Gastroesophageal sphincter (tissue), 4 donors: ENCODE data around the gene TXNRD1. TPM values are rescaled to one million over a fixed set of nuclear protein-coding genes. Genes with fewer than 3 reads are reported as not detected.
A peak's percentile ranks its signal among the peaks of the same experiment; 100 is the strongest.

Source experiments
- ATAC-seq: fragments of 150-250 bp; one replicate; pipeline ENCODE4 v1.9.1; 2016; ENCODE audit warnings: mild to moderate bottlenecking, moderate library complexity
- H3K27ac ChIP-seq, 4 donors: fragments of 200-600 bp; sonication (generic) in 3 of 4; 1 replicate in 3 of 4; 2 replicates in 1 of 4; pipeline ENCODE4 v1.5.1; 2016 to 2019
- H3K27me3 ChIP-seq: fragments of 200-600 bp; sonication (generic); one replicate; pipeline ENCODE4 v1.5.1; 2019
- H3K36me3 ChIP-seq, 2 donors: fragments of 200-600 bp; sonication (generic); one replicate each; pipeline ENCODE4 v1.5.1; 2019; ENCODE audit warnings: control low read depth in 1 of 2
- H3K4me1 ChIP-seq, 3 donors: fragments of 200-600 bp; sonication (generic); 1 replicate in 2 of 3; 2 replicates in 1 of 3; pipeline ENCODE4 v1.5.1; 2016 to 2019; ENCODE audit warnings: control low read depth in 2 of 3
- H3K4me3 ChIP-seq, 2 donors: fragments of 200-600 bp; sonication (generic); one replicate each; pipeline ENCODE4 v1.5.1; 2019; ENCODE audit warnings: mild to moderate bottlenecking in 1 of 2, moderate library complexity in 1 of 2
- H3K9me3 ChIP-seq, 3 donors: fragments of 200-600 bp; sonication (generic); one replicate each; pipeline ENCODE4 v1.5.1; 2017 to 2019; ENCODE audit warnings: control low read depth in 2 of 3
- EP300 ChIP-seq: sonication (generic); formaldehyde crosslinking; IDR thresholded peaks from one replicate; pipeline ENCODE4 v1.6.1; 2017; ENCODE audit warnings: antibody characterized with exemption, mild to moderate bottlenecking
- POLR2A ChIP-seq, 2 donors: fragments of 450-650 bp; IDR thresholded peaks; one replicate each; pipeline ENCODE4 v1.6.1; 2017; ENCODE audit warnings: antibody characterized with exemption in 2 of 2, mild to moderate bottlenecking in 2 of 2, moderate library complexity in 1 of 2
- POLR2AphosphoS5 ChIP-seq: sonication (generic); formaldehyde crosslinking; IDR thresholded peaks from one replicate; pipeline ENCODE4 v1.6.1; 2017; ENCODE audit warnings: antibody characterized with exemption
- whole genome bisulfite sequencing, 2 donors: methylation state at CpG; one replicate each; pipeline ENCODE4 v1.1.5; 2018; ENCODE audit warnings: low coverage in 1 of 2; 5-methylcytosine and 5-hydroxymethylcytosine counted together
- total RNA-seq, 4 donors: library from RNA; depleted of rRNA; stranded (reverse); fragments of >200 nt; gene quantifications; one replicate each; pipeline ENCODE4 v1.1.0, GENCODE V29; 2016
- TF ChIP-seq, protein P1 (sequence below), 4 experiments: fragments of 200-600 bp in 2 of 4; fragments of 450-650 bp in 2 of 4; sonication (generic) in 1 of 4; IDR thresholded peaks; one replicate each; pipeline ENCODE4 v1.5.1; 2017 to 2019; ENCODE audit warnings: antibody characterized with exemption in 4 of 4, mild to moderate bottlenecking in 2 of 4, moderate library complexity in 2 of 4

Gene TXNRD1
- total RNA-seq, 4 donors from 2014 or later = 230 to 458 (median 305) TPM

DNA sequence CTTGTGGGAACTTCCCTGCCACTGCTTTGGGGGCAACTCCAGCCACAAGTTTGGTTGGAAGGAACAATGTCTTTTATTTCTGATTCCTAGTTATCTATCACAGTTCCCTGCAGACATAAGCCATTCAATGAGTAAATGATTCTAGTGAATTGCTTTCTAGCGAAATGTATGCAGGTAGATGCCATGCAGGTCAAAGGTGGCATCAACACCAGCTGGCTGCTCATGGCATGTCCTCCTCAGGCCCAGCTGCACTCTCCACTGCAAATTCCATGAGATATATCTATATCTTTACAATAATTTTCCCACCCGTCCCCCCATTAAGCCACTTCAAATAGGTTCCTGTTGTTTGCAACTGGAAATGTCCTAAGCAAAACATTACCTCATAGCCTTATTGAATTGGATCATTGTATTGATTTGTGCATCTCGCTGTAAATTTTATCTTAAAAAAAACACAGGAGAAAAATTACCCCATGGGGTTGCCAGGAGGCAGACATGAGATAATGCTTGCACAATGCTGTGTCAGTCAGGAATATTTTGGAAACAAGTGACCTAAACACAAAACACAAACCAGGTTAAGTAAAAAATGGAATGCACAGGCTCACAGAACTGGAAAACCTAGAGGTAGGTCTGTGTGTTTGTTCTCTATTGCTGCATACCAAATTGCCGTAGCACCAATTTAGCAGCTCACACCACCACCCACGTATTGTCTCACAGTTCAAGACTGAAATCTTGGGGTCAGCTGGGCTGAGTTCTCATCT lies 32.8 kb upstream of the TXNRD1 start:
- no peaks in the 10 kb centered on the region for H3K36me3 ChIP-seq
- H3K4me3 ChIP-seq = no peak overlapping the region
- ATAC-seq = no peak
- TF ChIP-seq EP300 = no peak
- no peak for TF ChIP-seq POLR2A (IDR thresholded peaks at IDR 0.05)
- TF ChIP-seq POLR2AphosphoS5 = no peak
- TF ChIP-seq, protein P1, sequence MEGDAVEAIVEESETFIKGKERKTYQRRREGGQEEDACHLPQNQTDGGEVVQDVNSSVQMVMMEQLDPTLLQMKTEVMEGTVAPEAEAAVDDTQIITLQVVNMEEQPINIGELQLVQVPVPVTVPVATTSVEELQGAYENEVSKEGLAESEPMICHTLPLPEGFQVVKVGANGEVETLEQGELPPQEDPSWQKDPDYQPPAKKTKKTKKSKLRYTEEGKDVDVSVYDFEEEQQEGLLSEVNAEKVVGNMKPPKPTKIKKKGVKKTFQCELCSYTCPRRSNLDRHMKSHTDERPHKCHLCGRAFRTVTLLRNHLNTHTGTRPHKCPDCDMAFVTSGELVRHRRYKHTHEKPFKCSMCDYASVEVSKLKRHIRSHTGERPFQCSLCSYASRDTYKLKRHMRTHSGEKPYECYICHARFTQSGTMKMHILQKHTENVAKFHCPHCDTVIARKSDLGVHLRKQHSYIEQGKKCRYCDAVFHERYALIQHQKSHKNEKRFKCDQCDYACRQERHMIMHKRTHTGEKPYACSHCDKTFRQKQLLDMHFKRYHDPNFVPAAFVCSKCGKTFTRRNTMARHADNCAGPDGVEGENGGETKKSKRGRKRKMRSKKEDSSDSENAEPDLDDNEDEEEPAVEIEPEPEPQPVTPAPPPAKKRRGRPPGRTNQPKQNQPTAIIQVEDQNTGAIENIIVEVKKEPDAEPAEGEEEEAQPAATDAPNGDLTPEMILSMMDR (IDR thresholded peaks at IDR 0.05) = no peak
- peaks cover 0 to 13% (median 0%) of the 10 kb centered on the region in 3 donors for H3K9me3 ChIP-seq
- peak overlapping the region; percentile 62 to 86 (median 84) for H3K27ac ChIP-seq
- no peaks in the 10 kb centered on the region for H3K27me3 ChIP-seq
- WGBS, 2 donors = 78 to 93% methylated on average over 3 to 5 of the region's 5 CpGs
- peaks cover 19 to 68% (median 36%) of the 10 kb centered on the region in 3 donors for H3K4me1 ChIP-seq

DNA sequence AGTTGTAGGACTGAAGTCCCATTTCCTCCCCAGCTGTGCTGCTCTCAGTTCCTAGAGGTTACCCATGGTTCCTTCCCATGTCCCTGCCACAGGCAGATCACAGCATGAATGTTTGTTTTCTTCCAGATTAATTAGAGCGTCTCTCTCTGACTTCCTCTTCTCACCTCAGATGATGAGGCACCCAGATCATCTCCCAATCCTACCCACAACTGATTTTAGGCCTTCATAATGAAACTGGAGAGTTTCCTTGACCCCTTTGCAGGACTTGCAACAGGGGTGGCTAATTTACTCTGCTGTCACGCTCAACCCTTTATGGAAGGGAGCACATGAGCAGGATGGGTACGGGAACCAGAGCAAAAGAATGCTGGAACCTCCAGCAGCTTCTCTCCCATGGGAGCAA lies 32.1 kb upstream of the TXNRD1 start:
- TF ChIP-seq, protein P1 (IDR thresholded peaks at IDR 0.05) = no peak
- TF ChIP-seq EP300 (no peak), POLR2AphosphoS5 (no peak), POLR2A (IDR thresholded peaks at IDR 0.05) (no peak)
- WGBS, 2 donors = 88 to 94% methylated on average over 2 of the region's 3 CpGs
- peaks cover 0 to 13% (median 0%) of the 10 kb centered on the region in 3 donors for H3K9me3 ChIP-seq
- H3K4me3 ChIP-seq = no peak overlapping the region
- H3K4me1 ChIP-seq = peaks cover 14 to 62% (median 31%) of the 10 kb centered on the region in 3 donors
- peak overlapping the region in 3 of 4 donors; percentile 81 to 86 (median 86) for H3K27ac ChIP-seq
- no peaks in the 10 kb centered on the region for H3K27me3 ChIP-seq
- no peaks in the 10 kb centered on the region for H3K36me3 ChIP-seq
- ATAC-seq = no peak

DNA sequence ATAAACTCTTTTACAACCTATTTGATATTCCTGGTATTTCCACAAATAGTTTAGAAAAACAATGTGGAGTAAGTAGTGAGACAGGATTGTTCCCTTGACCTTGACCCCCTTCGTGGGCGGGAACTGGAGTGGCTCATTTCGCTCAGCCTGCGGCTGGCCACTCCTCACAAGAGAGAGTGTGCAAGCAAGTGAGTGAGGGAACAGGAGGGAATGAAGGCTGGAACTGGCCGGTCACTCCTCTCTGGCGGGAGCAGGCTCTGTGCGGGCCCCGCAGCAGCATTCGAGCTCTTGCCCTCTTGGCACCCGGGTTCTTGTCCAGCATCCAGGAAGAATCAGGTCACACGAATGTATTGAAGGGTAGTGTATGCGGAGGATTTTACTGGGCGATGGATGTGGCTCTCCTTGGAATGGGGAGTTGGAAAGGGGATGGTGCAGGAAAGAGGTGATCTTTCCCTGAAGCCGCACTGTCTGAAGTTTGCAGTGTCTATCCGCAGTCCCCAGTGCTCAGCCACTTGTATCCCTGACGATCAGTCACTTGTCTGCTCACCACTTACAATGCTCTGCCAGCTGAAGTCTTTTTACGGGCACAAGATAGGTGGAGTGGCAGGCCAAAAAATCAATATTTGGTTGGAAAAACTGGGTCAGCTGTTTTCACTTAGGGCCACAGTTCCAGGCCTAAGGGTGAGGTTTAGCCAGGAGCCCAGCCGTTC lies 28.0 kb upstream of the TXNRD1 start:
- ATAC-seq = no peak
- Histone ChIP-seq H3K4me1 (peaks cover 2 to 21% (median 5%) of the 10 kb centered on the region in 3 donors), H3K36me3 (no peaks in the 10 kb centered on the region), H3K9me3 (peaks cover 0 to 13% (median 0%) of the 10 kb centered on the region in 3 donors), H3K27me3 (no peaks in the 10 kb centered on the region), H3K4me3 (no peak overlapping the region), H3K27ac (no peak overlapping the region)
- TF ChIP-seq POLR2AphosphoS5 (no peak), EP300 (no peak), POLR2A (IDR thresholded peaks at IDR 0.05) (no peak)
- TF ChIP-seq, protein P1 (IDR thresholded peaks at IDR 0.05) = no peak
- 98 to 100% methylated on average over 5 to 6 of the region's 18 CpGs for WGBS, 2 donors

GRCh38 chr12:104188534-104188933 lies 27.0 kb upstream of the TXNRD1 start:
- WGBS, 2 donors = 55 to 93% methylated on average over 2 to 3 of the region's 3 CpGs
- H3K4me1 ChIP-seq = peaks cover 0 to 18% (median 0%) of the 10 kb centered on the region in 3 donors
- H3K27me3 ChIP-seq = no peaks in the 10 kb centered on the region
- no peak overlapping the region for H3K27ac ChIP-seq
- H3K36me3 ChIP-seq = no peaks in the 10 kb centered on the region
- H3K9me3 ChIP-seq = peaks cover 0 to 9% (median 0%) of the 10 kb centered on the region in 3 donors
- no peak for ATAC-seq
- TF ChIP-seq, protein P1 (IDR thresholded peaks at IDR 0.05) = no peak
- TF ChIP-seq POLR2AphosphoS5 = no peak
- TF ChIP-seq POLR2A (IDR thresholded peaks at IDR 0.05) = no peak
- TF ChIP-seq EP300 = no peak
- H3K4me3 ChIP-seq = no peak overlapping the region
